ENCODE results near the gene CNOT9.

GRCh38 chr2:218605432-218605831 lies 36.8 kb downstream of the CNOT9 start:
- no peak for TF ChIP-seq EZH2 (IDR thresholded peaks at IDR 0.05; ENCODE audit: low read depth)
- no peak for TF ChIP-seq CTCF (conservative IDR thresholded peaks at IDR 0.05)

All from PC-9 (cell line).